Heart left ventricle (tissue), 16 donors: ENCODE results near the gene CSNK1A1. TPM values are rescaled to one million over a fixed set of nuclear protein-coding genes. Genes with fewer than 3 reads are reported as not detected.

Experiments
- ATAC-seq, 4 donors: fragments of 200-7000 bp; cut with Tn5 transposase; one replicate each; pipeline ENCODE4 v1.9.1; 2020 to 2022; ENCODE audit warnings: moderate library complexity in 4 of 4, mild to moderate bottlenecking in 3 of 4, moderate number of reproducible peaks in 1 of 4
- DNase-seq, 5 donors: peaks; one replicate each; pipeline ENCODE4 v3.0.0-alpha.2; 2020
- H3K27ac ChIP-seq, 12 donors: fragments of 200-600 bp; sonication (generic) in 4 of 12; one replicate each; pipeline versions ENCODE4 v1.5.0 to v1.8.0; 2016 to 2022; ENCODE audit warnings: mild to moderate bottlenecking in 2 of 12
- H3K27me3 ChIP-seq, 9 donors: fragments of 200-600 bp; sonication (generic) in 2 of 9; one replicate each; pipeline versions ENCODE4 v1.5.1 to v1.8.0; 2016 to 2022; ENCODE audit warnings: mild to moderate bottlenecking in 3 of 9
- H3K36me3 ChIP-seq, 9 donors: fragments of 200-600 bp; sonication (generic) in 2 of 9; one replicate each; pipeline versions ENCODE4 v1.5.0 to v1.8.0; 2018 to 2022; ENCODE audit warnings: mild to moderate bottlenecking in 2 of 9
- H3K4me1 ChIP-seq, 12 donors: fragments of 200-600 bp; sonication (generic) in 4 of 12; one replicate each; pipeline versions ENCODE4 v1.5.0 to v1.8.0; 2016 to 2022; ENCODE audit warnings: mild to moderate bottlenecking in 3 of 12
- H3K4me3 ChIP-seq, 12 donors: fragments of 200-600 bp; sonication (generic) in 4 of 12; one replicate each; pipeline versions ENCODE4 v1.5.0 to v1.8.0; 2017 to 2022; ENCODE audit warnings: mild to moderate bottlenecking in 9 of 12, moderate library complexity in 4 of 12
- H3K9me3 ChIP-seq, 12 donors: fragments of 200-600 bp; sonication (generic) in 4 of 12; one replicate each; pipeline versions ENCODE4 v1.5.0 to v1.8.0; 2016 to 2022; ENCODE audit warnings: mild to moderate bottlenecking in 1 of 12
- CTCF ChIP-seq, 12 donors: fragments of 200-600 bp; sonication (generic) in 4 of 12; IDR thresholded peaks; one replicate each; pipeline versions ENCODE4 v1.5.0 to v1.8.0; 2018 to 2022; ENCODE audit warnings: antibody characterized with exemption in 12 of 12, mild to moderate bottlenecking in 5 of 12
- POLR2A ChIP-seq, 2 donors: fragments of 450-650 bp; IDR thresholded peaks; one replicate each; pipeline ENCODE4 v1.6.1; 2017; ENCODE audit warnings: antibody characterized with exemption in 2 of 2, mild to moderate bottlenecking in 2 of 2, moderate library complexity in 2 of 2
- WGBS, 4 donors: extraction: QIAGEN DNeasy Blood & Tissue Kit in 2 of 4; methylation state at CpG; one replicate each; pipeline versions ENCODE4 v1.1.5 to v1.1.7; 2013 to 2018; 5-methylcytosine and 5-hydroxymethylcytosine counted together
- intact Hi-C, 10 donors: fragments of 100-400 bp; cut with DNase I; formaldehyde crosslinking; loops; one replicate each; pipeline versions ENCODE4 v1.11.1 to v1.14.2; 2022
- polyA plus RNA-seq, 2 donors: library from polyadenylated mRNA; stranded (reverse); fragments of 200-250 nt; gene quantifications; one replicate each; pipeline ENCODE4 v1.2.3, GENCODE V29; 2013
- total RNA-seq, 9 donors: library from RNA; depleted of rRNA in 2 of 9; stranded (reverse); fragments of >200 nt in 2 of 9; fragmentation: NEBNext Ultra II Directional in 3 of 9; extraction: Animal tissue kit (Norgen Biotek cat#: 25700) in 3 of 9; gene quantifications; one replicate each; pipeline versions ENCODE4 v1.1.0 to v1.2.4, GENCODE V29; 2016 to 2023
- donor health status: ischemic (EF 13 %, LVEDD 7.1; RV severe dilation, severe dysfunction).
- donor health status: healthy with polysubstance abuse.
- donor health status: DM: no; HTN: yes; CAD: no.
- donor health status: DM: no; HTN: no; CAD: no.
- donor health status: ischemic (EF 25% LVEDD 6.9; RV normal size, moderate dysfunction).
- donor health status: ischemic (EF 25% LVEDD 5.7; RV mildly dilated, moderate dysfunction).
- donor health status: healthy.
- donor health status: DM: yes; HTN: yes; CAD: no.
- donor health status: ischemic (EF 35%, LVEDD 5.7; RV mildly dilated, moderate dysfunction).
- donor health status: nonischemic (EF 11% LVEDD 7.7; RV severe dilation, severe dysfunction).
- donor health status: DM: yes; HTN: yes; CAD: no.
- donor health status: PGD.
- donor health status: ischemic (EF 29% LVEDD 5.4; RV normal size, mild dysfunction).
- donor health status: nonischemic (EF 23%, LVEDD 6.1; RV moderate dilation, normal function).

CSNK1A1 gene
- total and polyA plus RNA-seq, 11 donors = 42.5 to 242 (median 209) TPM

DNA sequence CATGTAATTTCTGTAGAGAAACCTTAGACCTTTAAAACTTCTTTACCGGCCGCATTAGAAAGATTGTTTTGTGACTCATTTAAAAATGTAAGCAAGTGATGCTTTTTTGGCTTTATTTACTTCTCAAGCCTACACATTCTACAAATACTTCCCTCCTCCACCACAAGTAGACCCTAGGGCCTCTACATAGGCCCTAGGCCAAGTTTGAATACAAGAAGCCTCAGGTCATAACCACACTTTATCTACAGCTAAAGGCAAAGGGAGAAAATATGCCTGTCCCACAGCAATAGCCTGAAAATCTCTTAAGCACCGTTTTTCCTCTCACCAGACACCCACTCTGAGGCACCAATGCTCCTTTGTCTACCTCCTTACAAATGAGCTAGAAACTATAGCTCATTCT, 53.9 kb downstream of the CSNK1A1 start:
- Histone ChIP-seq H3K27me3 (no peaks in the 10 kb centered on the region), H3K36me3 (peaks cover 0 to 100% (median 88%) of the 10 kb centered on the region in 9 donors), H3K4me1 (peaks cover 0 to 27% (median 11%) of the 10 kb centered on the region in 12 donors), H3K9me3 (no peaks in the 10 kb centered on the region), H3K4me3 (no peak overlapping the region), H3K27ac (peak overlapping the region in 10 of 12 donors; percentile 8 to 70 (median 49))
- 42 to 56% (median 53%) methylated on average over 3 of the region's 3 CpGs for WGBS, 4 donors
- ATAC-seq (peak in 3 of 4 donors; percentile 29 to 58 (median 52)), DNase-seq (no peak)
- intact Hi-C loops = loop anchor here in 3 of 10 donors (5.0 to 10.0 kb wide), 2 partner anchors 47 to 50 kb away; no protein-coding TSS in a partner anchor
- TF ChIP-seq POLR2A (IDR thresholded peaks at IDR 0.05) = no peak
- TF ChIP-seq CTCF (IDR thresholded peaks at IDR 0.05) = no peak

DNA sequence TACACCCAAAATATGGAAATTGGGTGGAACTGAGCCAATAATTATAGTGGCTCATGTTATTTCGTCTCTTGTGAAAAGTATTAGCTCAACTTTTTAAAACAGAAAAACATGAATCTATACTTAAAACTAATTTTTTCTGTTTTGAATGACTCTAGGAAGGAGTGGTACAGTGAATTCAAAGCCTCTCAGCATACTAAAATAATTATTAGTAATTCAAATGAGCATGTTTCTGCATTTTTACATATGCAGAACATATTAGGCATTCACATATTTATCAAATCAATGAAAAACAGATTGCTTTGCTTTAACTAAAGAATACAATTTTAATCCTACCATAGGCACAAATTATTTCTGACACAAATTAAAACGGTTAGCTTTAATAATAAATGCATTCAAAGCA, 54.3 kb downstream of the CSNK1A1 start:
- WGBS, 4 donors = 52 to 61% (median 55%) methylated on average over 2 of the region's 2 CpGs
- Histone ChIP-seq H3K4me1 (peaks cover 0 to 27% (median 11%) of the 10 kb centered on the region in 12 donors), H3K27ac (peak overlapping the region in 7 of 12 donors; percentile 8 to 70 (median 56)), H3K4me3 (no peak overlapping the region), H3K9me3 (no peaks in the 10 kb centered on the region), H3K36me3 (peaks cover 0 to 96% (median 84%) of the 10 kb centered on the region in 9 donors), H3K27me3 (no peaks in the 10 kb centered on the region)
- TF ChIP-seq POLR2A (IDR thresholded peaks at IDR 0.05) (no peak), CTCF (IDR thresholded peaks at IDR 0.05) (no peak)
- no peak for DNase-seq
- intact Hi-C loops = loop anchor here in 3 of 10 donors (5.0 to 10.0 kb wide), 2 partner anchors 48 to 50 kb away; no protein-coding TSS in a partner anchor
- no peak for ATAC-seq

DNA sequence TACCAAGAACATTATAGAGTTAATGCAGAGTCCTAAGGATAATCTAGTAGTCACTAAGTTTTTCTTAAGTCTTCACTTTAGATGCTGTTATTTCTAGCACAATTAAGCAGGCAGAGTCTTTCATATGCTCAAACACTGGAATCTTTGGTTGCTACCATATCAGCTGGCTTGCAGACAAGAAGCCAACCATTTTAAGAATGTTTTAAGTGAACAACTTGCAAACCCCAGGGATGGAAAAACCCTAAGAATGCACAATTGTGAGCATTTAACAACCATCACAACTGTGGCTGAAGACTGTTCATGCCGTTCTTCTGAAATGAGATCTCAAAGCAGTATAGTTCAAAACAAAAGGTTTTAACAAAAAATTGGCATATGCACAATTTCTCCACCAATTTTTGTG, 55.1 kb downstream of the CSNK1A1 start:
- intact Hi-C loops = loop anchor here in 3 of 10 donors (5.0 to 10.0 kb wide), 2 partner anchors 49 to 51 kb away; no protein-coding TSS in a partner anchor
- no peak for ATAC-seq
- H3K4me1 ChIP-seq = peaks cover 0 to 27% (median 11%) of the 10 kb centered on the region in 12 donors
- H3K4me3 ChIP-seq = no peak overlapping the region
- H3K27me3 ChIP-seq = no peaks in the 10 kb centered on the region
- H3K36me3 ChIP-seq = peaks cover 0 to 89% (median 77%) of the 10 kb centered on the region in 9 donors
- TF ChIP-seq POLR2A (IDR thresholded peaks at IDR 0.05) (no peak), CTCF (IDR thresholded peaks at IDR 0.05) (no peak)
- H3K9me3 ChIP-seq = no peaks in the 10 kb centered on the region
- 67 to 82% (median 77%) methylated on average over 1 of the region's 1 CpG for WGBS, 4 donors
- no peak for DNase-seq
- H3K27ac ChIP-seq = peak overlapping the region in 5 of 12 donors; percentile 4 to 70 (median 62)

DNA sequence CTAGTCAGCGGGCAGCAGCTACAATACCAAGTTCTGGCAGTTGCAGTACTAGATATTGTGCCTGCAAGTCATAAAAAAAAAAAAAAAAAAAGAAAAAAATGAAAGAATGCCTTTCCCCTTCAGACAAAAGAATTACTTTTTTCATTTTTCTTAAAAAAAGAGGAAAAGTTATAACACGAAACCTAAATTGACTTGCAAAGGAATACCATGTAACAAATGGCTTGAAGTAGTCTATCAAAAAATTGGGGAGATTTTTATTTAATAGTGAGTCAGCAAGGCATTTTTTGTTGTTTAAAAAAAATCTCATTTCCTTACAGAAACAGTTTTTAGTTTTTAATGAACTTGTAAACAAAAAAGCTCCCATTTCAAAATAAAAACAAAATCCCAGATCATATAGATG, 55.6 kb downstream of the CSNK1A1 start:
- peaks cover 0 to 84% (median 72%) of the 10 kb centered on the region in 9 donors for H3K36me3 ChIP-seq
- TF ChIP-seq POLR2A (IDR thresholded peaks at IDR 0.05) = no peak
- TF ChIP-seq CTCF (IDR thresholded peaks at IDR 0.05) = no peak
- H3K27me3 ChIP-seq = no peaks in the 10 kb centered on the region
- peak overlapping the region in 4 of 12 donors; percentile 7 to 92 (median 40) for H3K27ac ChIP-seq
- H3K4me3 ChIP-seq = no peak overlapping the region
- no peak for DNase-seq
- no peak for ATAC-seq
- intact Hi-C loops = loop anchor here in 3 of 10 donors (5.0 to 10.0 kb wide), 2 partner anchors 49 to 52 kb away; no protein-coding TSS in a partner anchor
- peaks cover 0 to 27% (median 12%) of the 10 kb centered on the region in 12 donors for H3K4me1 ChIP-seq
- H3K9me3 ChIP-seq = no peaks in the 10 kb centered on the region
- WGBS, 4 donors = 87 to 95% (median 91%) methylated on average over 2 of the region's 2 CpGs
